Left ventricle myocardium inferior (tissue), 1 donor: Measurements from ENCODE around the gene ZNF724. TPM values are rescaled to one million over a fixed set of nuclear protein-coding genes. Genes with fewer than 3 reads are reported as not detected.
"Not testable (repeated sequence)": the region's sequence is repeated elsewhere in the genome, so short reads cannot be mapped to it uniquely, and the experiment has no call there.

ENCODE experiments used
- DNase-seq: peaks from one replicate; pipeline ENCODE4 v3.0.0-alpha.2; 2020
- H3K27ac ChIP-seq: fragments of 200-600 bp; replicated peaks from 2 replicates; pipeline ENCODE4 v1.8.0; 2021
- H3K27me3 ChIP-seq: fragments of 200-600 bp; 2 replicates; pipeline ENCODE4 v1.8.0; 2021; ENCODE audit warnings: low read depth
- H3K36me3 ChIP-seq: fragments of 200-600 bp; 2 replicates; pipeline ENCODE4 v1.8.0; 2021
- H3K4me1 ChIP-seq: fragments of 200-600 bp; 2 replicates; pipeline ENCODE4 v1.8.0; 2021
- H3K4me3 ChIP-seq: fragments of 200-600 bp; 2 replicates; pipeline ENCODE4 v1.8.0; 2021; ENCODE audit warnings: mild to moderate bottlenecking, moderate library complexity
- H3K9me3 ChIP-seq: fragments of 200-600 bp; replicated peaks from 2 replicates; pipeline ENCODE4 v1.8.0; 2021
- intact Hi-C: fragments of 100-400 bp; cut with micrococcal nuclease; formaldehyde crosslinking; loops from one replicate; pipeline ENCODE4 v1.11.0; 2022
- long read RNA-seq: library from polyadenylated mRNA; unstranded; transcript quantifications from one replicate; pipeline ENCODE4 v2.0.0, GENCODE V29; 2021
- total RNA-seq: library from RNA; stranded (reverse); fragmentation: NEBNext Ultra II Directional; extraction: Animal tissue kit (Norgen Biotek cat#: 25700); gene quantifications from one replicate; pipeline ENCODE4 v1.2.1, GENCODE V29; 2021
- TF ChIP-seq, protein P1 (sequence below): fragments of 200-600 bp; IDR thresholded peaks from 2 replicates; pipeline ENCODE4 v1.8.0; 2021; ENCODE audit warnings: antibody characterized with exemption, mild to moderate bottlenecking, borderline replicate concordance
- donor health status: DM: no; HTN: yes; CAD: no; lungs with severe emphysema.

ZNF724 gene
- total RNA-seq: 1.9 TPM
- long read RNA-seq: 0 reads

DNA sequence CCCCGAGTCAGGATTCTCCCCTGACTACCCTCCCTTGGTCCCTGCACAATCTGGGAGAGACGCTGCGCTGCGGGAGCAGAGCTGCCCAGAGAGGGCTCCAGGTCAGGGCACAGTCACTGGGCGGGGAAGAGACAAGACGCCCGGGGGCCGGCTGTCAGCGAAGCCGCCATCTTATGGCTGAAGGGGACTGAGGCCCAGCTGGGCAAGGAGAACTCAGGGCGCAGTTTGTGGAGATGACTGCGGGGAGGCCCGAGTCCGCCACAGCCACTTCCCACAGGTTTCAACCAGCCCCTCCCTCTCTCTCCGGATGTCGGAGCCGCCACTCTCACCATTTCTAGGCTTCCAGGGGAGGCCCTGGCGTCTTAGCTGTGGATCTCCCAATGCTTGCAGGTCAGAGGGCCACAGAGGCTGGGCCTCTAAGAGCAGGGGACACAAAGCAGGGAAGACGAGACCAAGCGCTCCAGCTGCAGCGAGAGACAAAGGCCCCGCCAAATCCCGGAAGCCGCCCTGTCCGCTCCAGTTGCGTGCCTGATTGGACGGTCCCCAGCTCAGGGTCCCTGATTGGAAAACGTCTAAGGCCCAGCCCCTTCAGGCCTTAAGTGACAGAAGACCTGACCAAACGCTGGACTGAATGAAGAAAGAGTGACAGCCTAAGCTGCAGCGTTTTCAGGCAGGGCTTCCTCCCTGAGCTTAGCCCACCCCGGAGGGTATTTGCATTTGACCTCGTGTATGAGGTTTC is at the start of gene ZNF724:
Gene ZNF724, minus strand, starts transcription at position 484 of the 739 bp plus-strand sequence. Its CDS starts 152 bp downstream, at position 332.
- H3K27me3 ChIP-seq: no peaks in the 10 kb centered on the region
- H3K9me3 ChIP-seq: no peaks in the 10 kb centered on the region
- TF ChIP-seq, protein P1, sequence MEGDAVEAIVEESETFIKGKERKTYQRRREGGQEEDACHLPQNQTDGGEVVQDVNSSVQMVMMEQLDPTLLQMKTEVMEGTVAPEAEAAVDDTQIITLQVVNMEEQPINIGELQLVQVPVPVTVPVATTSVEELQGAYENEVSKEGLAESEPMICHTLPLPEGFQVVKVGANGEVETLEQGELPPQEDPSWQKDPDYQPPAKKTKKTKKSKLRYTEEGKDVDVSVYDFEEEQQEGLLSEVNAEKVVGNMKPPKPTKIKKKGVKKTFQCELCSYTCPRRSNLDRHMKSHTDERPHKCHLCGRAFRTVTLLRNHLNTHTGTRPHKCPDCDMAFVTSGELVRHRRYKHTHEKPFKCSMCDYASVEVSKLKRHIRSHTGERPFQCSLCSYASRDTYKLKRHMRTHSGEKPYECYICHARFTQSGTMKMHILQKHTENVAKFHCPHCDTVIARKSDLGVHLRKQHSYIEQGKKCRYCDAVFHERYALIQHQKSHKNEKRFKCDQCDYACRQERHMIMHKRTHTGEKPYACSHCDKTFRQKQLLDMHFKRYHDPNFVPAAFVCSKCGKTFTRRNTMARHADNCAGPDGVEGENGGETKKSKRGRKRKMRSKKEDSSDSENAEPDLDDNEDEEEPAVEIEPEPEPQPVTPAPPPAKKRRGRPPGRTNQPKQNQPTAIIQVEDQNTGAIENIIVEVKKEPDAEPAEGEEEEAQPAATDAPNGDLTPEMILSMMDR: no peak
- H3K4me1 ChIP-seq: peaks cover 16% of the 10 kb centered on the region
- peak within 1 kb of the TSS; percentile 70 for H3K27ac ChIP-seq
- intact Hi-C loops: loop anchor here (10.0 kb wide), 1 partner anchor 145 kb away; the partner anchor contains the start of gene ZNF91
- peak within 1 kb of the TSS; percentile 78 for H3K4me3 ChIP-seq
- peak; percentile 93 for DNase-seq
- no peaks in the 10 kb centered on the region for H3K36me3 ChIP-seq

DNA sequence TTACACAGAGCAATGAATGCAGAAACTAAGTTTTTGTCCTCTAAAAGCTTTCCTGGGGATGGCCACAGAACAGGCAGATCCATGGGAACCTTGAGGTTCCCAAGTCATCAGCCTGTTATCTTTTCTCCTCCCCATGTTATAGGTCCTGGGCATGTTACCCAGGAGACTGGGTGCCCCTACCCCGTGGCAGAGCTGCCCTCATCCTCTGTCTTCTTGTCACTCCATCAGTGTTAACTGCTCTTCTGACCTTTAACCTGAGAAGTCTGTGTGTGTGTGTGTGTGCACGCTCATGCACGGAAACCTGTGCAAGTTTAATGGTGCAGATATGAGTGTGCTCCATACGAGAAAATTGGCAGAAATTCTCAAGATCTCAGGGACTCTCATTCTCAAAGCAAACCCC is 43.9 kb upstream of the ZNF724 start:
- H3K4me1 ChIP-seq: no peaks in the 10 kb centered on the region
- no peak for DNase-seq
- TF ChIP-seq, protein P1: no peak
- no peak overlapping the region for H3K27ac ChIP-seq
- intact Hi-C loops: no loop called here
- no peaks in the 10 kb centered on the region for H3K27me3 ChIP-seq
- no peaks in the 10 kb centered on the region for H3K9me3 ChIP-seq
- H3K4me3 ChIP-seq: no peak overlapping the region
- no peaks in the 10 kb centered on the region for H3K36me3 ChIP-seq

- H3K36me3 ChIP-seq, H3K9me3 ChIP-seq, H3K27ac ChIP-seq, H3K27me3 ChIP-seq, DNase-seq, intact Hi-C loops, H3K4me3 ChIP-seq, H3K4me1 ChIP-seq: not testable (repeated sequence)
These were observed 39.8 kb upstream of the ZNF724 start for GRCh38 chr19:23289966-23290365.

DNA sequence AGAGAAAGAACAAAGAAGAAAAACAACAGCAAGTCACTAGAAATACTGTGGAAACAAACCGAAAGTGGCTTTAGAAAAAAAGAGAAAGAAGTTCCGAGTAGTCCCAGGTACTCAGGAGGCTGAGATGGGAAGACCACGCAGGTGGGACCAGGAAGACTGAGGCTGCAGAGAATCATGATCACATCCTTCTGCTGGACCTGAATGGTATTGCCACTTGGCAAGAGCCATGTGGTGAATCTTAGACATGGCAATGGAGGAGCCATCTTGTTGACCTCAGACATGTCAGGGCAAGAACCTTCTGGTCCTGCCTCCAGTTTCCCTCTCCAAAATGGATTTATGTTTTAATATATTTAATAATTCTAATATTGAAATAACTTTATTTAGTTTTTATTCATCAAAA is 37.4 kb upstream of the ZNF724 start:
- no peak overlapping the region for H3K4me3 ChIP-seq
- intact Hi-C loops: no loop called here
- no peaks in the 10 kb centered on the region for H3K36me3 ChIP-seq

DNA sequence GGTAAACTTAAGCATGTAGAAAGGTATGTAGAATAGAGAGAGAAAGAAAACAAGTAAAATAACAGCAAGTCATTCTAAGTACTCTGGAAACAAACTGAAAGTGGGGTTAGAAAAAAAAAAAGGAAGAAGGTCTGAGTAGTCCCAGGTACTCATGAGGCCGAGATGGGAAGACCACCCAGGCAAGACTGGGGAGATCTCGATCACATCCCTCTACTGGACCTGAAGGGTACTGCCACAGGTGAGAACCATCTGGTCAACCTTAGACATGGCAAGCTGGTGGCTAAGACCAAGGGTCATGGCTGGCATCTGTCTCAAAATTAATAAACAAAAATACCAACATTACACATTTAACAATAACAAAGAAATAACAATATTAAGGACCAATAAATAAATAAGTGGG is 36.3 kb upstream of the ZNF724 start:
- no peak for DNase-seq
- Histone ChIP-seq H3K4me3 (no peak overlapping the region), H3K4me1 (no peaks in the 10 kb centered on the region), H3K27me3 (no peaks in the 10 kb centered on the region), H3K9me3 (no peaks in the 10 kb centered on the region), H3K27ac (no peak overlapping the region), H3K36me3 (no peaks in the 10 kb centered on the region)
- intact Hi-C loops: no loop called here
- TF ChIP-seq, protein P1: peak; percentile 25

More for the DNA sequence above, 37.4 kb upstream of the ZNF724 start:
- H3K27ac ChIP-seq: no peak overlapping the region
- TF ChIP-seq, protein P1: no peak
- H3K4me1 ChIP-seq: no peaks in the 10 kb centered on the region
- H3K27me3 ChIP-seq: no peaks in the 10 kb centered on the region
- no peak for DNase-seq
- no peaks in the 10 kb centered on the region for H3K9me3 ChIP-seq

DNA sequence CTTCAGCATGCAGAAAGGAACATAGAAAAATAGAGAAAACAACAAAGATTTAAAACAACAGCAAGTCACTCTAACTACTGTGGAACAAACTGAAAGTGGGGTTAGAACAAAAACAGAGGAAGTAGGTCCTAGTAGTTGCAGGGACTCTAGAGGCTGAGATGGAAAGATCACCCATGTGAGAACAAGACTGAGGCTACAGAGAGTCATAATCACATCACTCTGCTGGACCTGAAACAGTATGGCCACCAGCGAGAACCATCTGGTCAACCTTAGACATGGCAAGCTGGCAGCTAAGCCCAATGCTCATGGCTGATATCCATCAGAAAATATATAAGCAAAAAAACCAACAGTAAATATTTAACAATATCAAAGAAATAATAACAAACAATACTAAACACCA is 35.8 kb upstream of the ZNF724 start:
- TF ChIP-seq, protein P1: no peak
- no peak for DNase-seq
- Histone ChIP-seq H3K4me3 (no peak overlapping the region), H3K36me3 (no peaks in the 10 kb centered on the region), H3K27me3 (no peaks in the 10 kb centered on the region), H3K27ac (no peak overlapping the region), H3K4me1 (no peaks in the 10 kb centered on the region), H3K9me3 (no peaks in the 10 kb centered on the region)
- intact Hi-C loops: no loop called here

- H3K36me3 ChIP-seq, intact Hi-C loops: not testable (repeated sequence)
These were observed 35.1 kb upstream of the ZNF724 start for GRCh38 chr19:23285326-23285725.

More at GRCh38 chr19:23285326-23285725, 35.1 kb upstream of the ZNF724 start:
- not testable (repeated sequence) for DNase-seq, H3K27me3 ChIP-seq, H3K27ac ChIP-seq, H3K9me3 ChIP-seq, H3K4me1 ChIP-seq, H3K4me3 ChIP-seq
